Calu3 (cell line): ENCODE measurements around the gene NUP210. TPM values are rescaled to one million over a fixed set of nuclear protein-coding genes. Genes with fewer than 3 reads are reported as not detected.

ENCODE experiments used
- BruUV-seq: library from RNA; stranded (reverse); fragments of 400-500 nt; replicated peaks from 2 replicates; lab custom pipeline; 2021; lab: Mats Ljungman, UMichigan
- CTCF ChIA-PET: fragments of 300-600 bp; sonication (Branson Sonifier 250); formaldehyde crosslinking; loops from one replicate; lab custom pipeline; 2022; ENCODE audit warnings: antibody characterized with exemption; lab: Charles Lee
- DNase-seq: peaks from one replicate; pipeline ENCODE4 v3.0.0; 2022
- H3K27ac Mint-ChIP-seq: one replicate; pipeline ENCODE4 v1.8.0; 2022; ENCODE audit warnings: mixed read lengths; ENCODE audit not compliant: unreplicated experiment
- H3K27me3 Mint-ChIP-seq: one replicate; pipeline ENCODE4 v1.8.0; 2022; ENCODE audit warnings: mixed read lengths; ENCODE audit not compliant: unreplicated experiment
- H3K36me3 Mint-ChIP-seq: one replicate; pipeline ENCODE4 v1.8.0; 2022; ENCODE audit warnings: mild to moderate bottlenecking, moderate library complexity, mixed read lengths; ENCODE audit not compliant: insufficient read depth, unreplicated experiment
- H3K4me1 Mint-ChIP-seq: one replicate; pipeline ENCODE4 v1.8.0; 2022; ENCODE audit warnings: mild to moderate bottlenecking, low read depth, mixed read lengths; ENCODE audit not compliant: unreplicated experiment
- H3K4me3 Mint-ChIP-seq: one replicate; pipeline ENCODE4 v1.8.0; 2022; ENCODE audit warnings: mild to moderate bottlenecking, low read depth, moderate library complexity, mixed read lengths; ENCODE audit not compliant: unreplicated experiment
- H3K9me3 Mint-ChIP-seq: one replicate; pipeline ENCODE4 v1.8.0; 2022; ENCODE audit warnings: low read depth, mixed read lengths; ENCODE audit not compliant: unreplicated experiment
- intact Hi-C: fragments of 100-400 bp; cut with micrococcal nuclease; formaldehyde crosslinking; loops from one replicate; pipeline ENCODE4 v1.10.0; 2022; ENCODE audit not compliant: unreplicated experiment
- total RNA-seq: library from RNA; stranded (reverse); gene quantifications from 2 replicates; pipeline ENCODE4 v1.2.3, GENCODE V29; 2022
- TF ChIP-seq, protein P1 (sequence below): fragments of 200-600 bp; IDR thresholded peaks from one replicate; pipeline ENCODE4 v1.8.0; 2022; ENCODE audit warnings: antibody characterized with exemption; ENCODE audit not compliant: unreplicated experiment

The NUP210 gene
- total RNA-seq, 1 experiment from 2014 or later: 76.9 TPM

GRCh38 chr3:13348100-13348499 is 72.0 kb downstream of the NUP210 start:
- no TSS peak for BruUV-seq
- Mint-ChIP-seq H3K9me3 (no peaks in the 10 kb centered on the region), H3K4me1 (peaks cover 9% of the 10 kb centered on the region), H3K27ac (no peak overlapping the region), H3K4me3 (no peak overlapping the region), H3K36me3 (peaks cover 6% of the 10 kb centered on the region), H3K27me3 (no peaks in the 10 kb centered on the region)
- CTCF ChIA-PET: no interaction called here
- intact Hi-C loops: no loop called here
- DNase-seq: no peak
- TF ChIP-seq, protein P1, sequence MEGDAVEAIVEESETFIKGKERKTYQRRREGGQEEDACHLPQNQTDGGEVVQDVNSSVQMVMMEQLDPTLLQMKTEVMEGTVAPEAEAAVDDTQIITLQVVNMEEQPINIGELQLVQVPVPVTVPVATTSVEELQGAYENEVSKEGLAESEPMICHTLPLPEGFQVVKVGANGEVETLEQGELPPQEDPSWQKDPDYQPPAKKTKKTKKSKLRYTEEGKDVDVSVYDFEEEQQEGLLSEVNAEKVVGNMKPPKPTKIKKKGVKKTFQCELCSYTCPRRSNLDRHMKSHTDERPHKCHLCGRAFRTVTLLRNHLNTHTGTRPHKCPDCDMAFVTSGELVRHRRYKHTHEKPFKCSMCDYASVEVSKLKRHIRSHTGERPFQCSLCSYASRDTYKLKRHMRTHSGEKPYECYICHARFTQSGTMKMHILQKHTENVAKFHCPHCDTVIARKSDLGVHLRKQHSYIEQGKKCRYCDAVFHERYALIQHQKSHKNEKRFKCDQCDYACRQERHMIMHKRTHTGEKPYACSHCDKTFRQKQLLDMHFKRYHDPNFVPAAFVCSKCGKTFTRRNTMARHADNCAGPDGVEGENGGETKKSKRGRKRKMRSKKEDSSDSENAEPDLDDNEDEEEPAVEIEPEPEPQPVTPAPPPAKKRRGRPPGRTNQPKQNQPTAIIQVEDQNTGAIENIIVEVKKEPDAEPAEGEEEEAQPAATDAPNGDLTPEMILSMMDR: no peak

DNA sequence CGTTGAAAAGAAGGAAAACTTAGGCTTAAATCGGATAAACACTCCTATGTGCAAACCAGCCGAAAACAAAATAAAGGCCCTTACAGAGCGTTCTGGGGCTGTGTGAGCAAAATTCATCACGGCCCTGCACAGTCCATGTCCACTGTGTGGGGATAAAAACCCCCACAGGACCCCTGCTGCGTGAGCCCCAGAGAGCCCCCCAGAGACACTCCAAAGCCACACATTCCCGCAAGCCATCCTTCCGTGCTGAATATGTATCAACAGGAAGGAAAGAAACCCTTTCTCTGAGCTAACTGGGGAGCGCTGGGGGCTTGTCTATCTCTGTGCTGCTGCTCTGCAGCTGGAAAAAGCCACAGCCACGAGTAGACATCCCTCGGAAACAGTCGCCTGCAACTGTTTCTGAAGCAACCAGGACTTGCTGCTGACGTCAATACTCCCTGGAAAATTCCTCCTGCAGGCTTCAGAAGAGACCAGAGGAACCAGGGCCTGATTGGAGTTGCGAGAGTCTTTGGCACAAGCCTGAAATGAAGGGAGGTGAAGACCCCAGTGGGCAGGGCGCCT is 72.7 kb downstream of the NUP210 start:
- H3K4me1 Mint-ChIP-seq: peaks cover 2% of the 10 kb centered on the region
- intact Hi-C loops: no loop called here
- no peak for DNase-seq
- BruUV-seq: no TSS peak
- H3K36me3 Mint-ChIP-seq: peaks cover 6% of the 10 kb centered on the region
- H3K9me3 Mint-ChIP-seq: no peaks in the 10 kb centered on the region
- TF ChIP-seq, protein P1: no peak
- no peak overlapping the region for H3K27ac Mint-ChIP-seq
- no peak overlapping the region for H3K4me3 Mint-ChIP-seq
- H3K27me3 Mint-ChIP-seq: no peaks in the 10 kb centered on the region
- CTCF ChIA-PET: no interaction called here

DNA sequence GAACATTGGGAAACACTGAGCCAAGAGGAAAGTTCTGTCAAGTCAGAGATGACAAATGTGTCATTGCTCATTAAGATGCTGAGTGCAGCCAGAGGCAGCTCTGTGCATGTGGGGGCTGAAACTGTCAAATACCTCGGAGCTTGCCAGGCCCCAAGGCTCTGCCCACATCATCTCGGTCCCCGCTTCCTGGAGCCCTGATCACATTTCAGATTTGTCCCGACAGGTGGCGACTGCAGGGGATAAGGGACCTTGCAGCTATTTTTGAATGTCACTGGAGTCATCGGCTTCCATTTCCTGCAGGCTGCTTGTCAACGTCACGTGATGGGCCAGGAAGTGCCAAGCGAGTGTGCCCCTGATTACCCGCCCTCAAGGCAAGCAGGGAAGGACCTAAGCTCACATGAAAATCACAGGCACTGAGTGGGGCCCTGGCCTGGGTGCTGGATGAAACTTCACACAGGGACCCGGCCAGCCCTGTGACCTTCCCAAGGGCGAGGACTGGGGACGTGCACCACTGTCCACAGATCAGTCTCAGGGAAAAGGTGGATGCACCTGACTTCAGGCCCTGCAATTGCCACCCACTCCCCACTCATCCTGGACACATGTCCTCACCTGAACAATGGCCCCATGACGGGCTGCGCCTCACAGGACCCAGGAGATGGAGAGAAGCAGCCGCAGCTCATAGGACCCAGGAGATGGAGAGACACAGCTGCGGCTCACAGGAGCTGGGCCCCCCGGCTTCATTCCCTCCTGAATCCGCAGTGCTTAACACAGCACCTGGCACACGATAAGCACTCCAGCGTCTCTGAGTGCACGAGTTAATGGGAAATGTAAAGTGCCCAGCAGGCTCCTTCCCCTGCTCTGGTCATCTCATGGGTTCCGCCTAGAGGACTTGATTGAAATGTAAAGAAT is 73.4 kb downstream of the NUP210 start:
- Mint-ChIP-seq H3K27ac (no peak overlapping the region), H3K27me3 (no peaks in the 10 kb centered on the region), H3K4me3 (no peak overlapping the region), H3K9me3 (no peaks in the 10 kb centered on the region), H3K4me1 (no peaks in the 10 kb centered on the region), H3K36me3 (peaks cover 6% of the 10 kb centered on the region)
- CTCF ChIA-PET: no interaction called here
- intact Hi-C loops: no loop called here
- no peak for DNase-seq
- TF ChIP-seq, protein P1: no peak
- BruUV-seq: no TSS peak

DNA sequence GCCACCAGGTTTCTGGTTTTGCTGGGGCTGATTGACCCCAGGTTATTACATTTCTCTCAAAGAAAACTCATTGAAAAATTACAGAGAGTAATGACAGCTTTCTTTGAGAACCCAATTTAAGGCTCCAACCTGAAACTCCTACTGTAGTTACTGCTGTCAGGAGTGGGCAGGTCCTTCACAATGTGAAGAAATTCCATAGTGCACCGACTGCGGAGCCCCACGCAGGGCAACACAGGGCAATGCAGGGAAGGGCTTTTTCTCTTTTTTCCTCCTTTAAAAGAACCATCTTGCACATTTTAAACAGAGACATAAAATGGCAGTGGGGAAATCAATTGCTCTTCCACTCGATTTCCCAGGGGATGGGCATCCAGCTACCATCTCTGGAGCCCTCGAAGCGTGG is 74.3 kb downstream of the NUP210 start:
- Mint-ChIP-seq H3K27ac (no peak overlapping the region), H3K36me3 (peaks cover 10% of the 10 kb centered on the region), H3K9me3 (no peaks in the 10 kb centered on the region), H3K4me3 (no peak overlapping the region), H3K4me1 (no peaks in the 10 kb centered on the region), H3K27me3 (no peaks in the 10 kb centered on the region)
- TF ChIP-seq, protein P1: no peak
- DNase-seq: no peak
- intact Hi-C loops: no loop called here
- BruUV-seq: no TSS peak
- CTCF ChIA-PET: interaction anchor here (0.6 kb wide), 1 partner anchor 627 kb away, joined by 3 read pairs; no protein-coding TSS in a partner anchor
